HEK293 (cell line): Measurements from ENCODE around the gene NTN4.

Experiments used
- CTCF ChIA-PET: fragments of 350-600 bp; formaldehyde crosslinking; extraction: SDS; loops from one replicate; lab custom pipeline; 2021; ENCODE audit warnings: antibody characterized with exemption; lab: Yijun Ruan, JAX
- POLR2A ChIA-PET: fragments of 300-600 bp; formaldehyde crosslinking; extraction: SDS; loops from one replicate; lab custom pipeline; 2020; ENCODE audit warnings: antibody characterized with exemption, inconsistent platforms; lab: Yijun Ruan, JAX
- H3K27ac ChIP-seq: fragments of 200-500 bp; sonication (Bioruptor generic); 2 replicates; pipeline ENCODE4 v1.5.1; 2014; ENCODE audit warnings: low read depth, low read length, control low read depth, inconsistent platforms; ENCODE audit errors: extremely low read depth
- H3K36me3 ChIP-seq, 2 experiments: fragments of 200-500 bp in 1 of 2; sonication (Bioruptor generic) in 1 of 2; 1 replicate in 1 of 2; 2 replicates in 1 of 2; pipeline ENCODE4 v1.5.1; 2014 to 2017; ENCODE audit warnings: inconsistent platforms in 2 of 2, low read length in 2 of 2; ENCODE audit not compliant: control insufficient read depth in 2 of 2, insufficient read depth in 1 of 2
- H3K4me1 ChIP-seq: fragments of 200-500 bp; sonication (Bioruptor generic); 2 replicates; pipeline ENCODE4 v1.5.1; 2014; ENCODE audit warnings: mild to moderate bottlenecking, low read length, inconsistent platforms; ENCODE audit not compliant: control insufficient read depth, insufficient read depth
- H3K4me3 ChIP-seq: 2 replicates; pipeline ENCODE4 v1.5.1; 2011; ENCODE audit warnings: low read depth, mild to moderate bottlenecking, control low read depth, low read length, moderate library complexity
- H3K9me3 ChIP-seq: fragments of 200-500 bp; sonication (Bioruptor generic); 2 replicates; pipeline ENCODE4 v1.5.1; 2014; ENCODE audit warnings: low read depth, low read length, inconsistent platforms; ENCODE audit not compliant: control insufficient read depth, insufficient read depth
- EGR2 ChIP-seq: fragments of 450-650 bp; formaldehyde crosslinking; IDR thresholded peaks from 2 replicates; pipeline ENCODE4 v1.5.1; 2016; ENCODE audit warnings: low read depth, missing biosample characterization, missing genetic modification characterization
- GLI2 ChIP-seq: fragments of 450-650 bp; formaldehyde crosslinking; IDR thresholded peaks from 2 replicates; pipeline ENCODE4; 2017; ENCODE audit warnings: missing biosample characterization, missing genetic modification characterization, low read depth, borderline replicate concordance
- GLIS1 ChIP-seq: fragments of 450-650 bp; formaldehyde crosslinking; IDR thresholded peaks from 2 replicates; pipeline ENCODE4 v1.5.1; 2016; ENCODE audit warnings: missing biosample characterization, missing genetic modification characterization
- HOXA7 ChIP-seq: sonication (generic); formaldehyde crosslinking; IDR thresholded peaks from 2 replicates; pipeline ENCODE4 v1.8.1; 2022; ENCODE audit warnings: missing genetic modification reagents, borderline replicate concordance
- KLF8 ChIP-seq: fragments of 450-650 bp; formaldehyde crosslinking; IDR thresholded peaks from 2 replicates; pipeline ENCODE4 v1.5.1; 2016; ENCODE audit warnings: missing biosample characterization, missing genetic modification characterization
- KLF9 ChIP-seq: fragments of 450-650 bp; formaldehyde crosslinking; IDR thresholded peaks from 2 replicates; pipeline ENCODE4 v1.5.1; 2016; ENCODE audit warnings: missing biosample characterization, missing genetic modification characterization, low read depth
- OSR2 ChIP-seq: fragments of 450-650 bp; formaldehyde crosslinking; IDR thresholded peaks from 2 replicates; pipeline ENCODE4 v1.5.1; 2016; ENCODE audit warnings: missing biosample characterization, missing genetic modification characterization
- PRDM1 ChIP-seq: fragments of 450-650 bp; formaldehyde crosslinking; IDR thresholded peaks from 2 replicates; pipeline ENCODE4; 2016; ENCODE audit warnings: missing biosample characterization, missing genetic modification characterization
- SALL2 ChIP-seq: fragments of 450-650 bp; formaldehyde crosslinking; IDR thresholded peaks from 2 replicates; pipeline ENCODE4 v1.5.0; 2017; ENCODE audit warnings: missing biosample characterization, mild to moderate bottlenecking, missing genetic modification characterization, borderline replicate concordance
- SP2 ChIP-seq: fragments of 450-650 bp; formaldehyde crosslinking; IDR thresholded peaks from 2 replicates; pipeline ENCODE4 v1.5.1; 2016; ENCODE audit warnings: missing biosample characterization, missing genetic modification characterization
- ZFHX2 ChIP-seq: fragments of 450-650 bp; formaldehyde crosslinking; conservative IDR thresholded peaks from 2 replicates; pipeline ENCODE4 v1.5.1; 2016; ENCODE audit warnings: missing biosample characterization, missing genetic modification characterization
- ZNF132 ChIP-seq: fragments of 450-650 bp; formaldehyde crosslinking; IDR thresholded peaks from 2 replicates; pipeline ENCODE4 v1.5.1; 2017; ENCODE audit warnings: missing biosample characterization, missing genetic modification characterization, borderline replicate concordance
- ZNF169 ChIP-seq: fragments of 450-650 bp; formaldehyde crosslinking; IDR thresholded peaks from 2 replicates; pipeline ENCODE4 v1.5.1; 2016; ENCODE audit warnings: missing biosample characterization, missing genetic modification characterization
- ZNF19 ChIP-seq: fragments of 450-650 bp; formaldehyde crosslinking; IDR thresholded peaks from 2 replicates; pipeline ENCODE4; 2016; ENCODE audit warnings: missing biosample characterization, missing genetic modification characterization, low read depth
- ZNF24 ChIP-seq: fragments of 450-650 bp; formaldehyde crosslinking; IDR thresholded peaks from 2 replicates; pipeline ENCODE4 v1.5.1; 2016; ENCODE audit warnings: missing biosample characterization, missing genetic modification characterization
- ZNF266 ChIP-seq: fragments of 450-650 bp; formaldehyde crosslinking; IDR thresholded peaks from 2 replicates; pipeline ENCODE4 v1.5.1; 2016; ENCODE audit warnings: missing biosample characterization, missing genetic modification characterization, low read depth
- ZNF394 ChIP-seq: fragments of 450-650 bp; formaldehyde crosslinking; IDR thresholded peaks from 2 replicates; pipeline ENCODE4 v1.5.1; 2016; ENCODE audit warnings: missing biosample characterization, missing genetic modification characterization, mild to moderate bottlenecking, moderate library complexity, borderline replicate concordance
- ZNF426 ChIP-seq: fragments of 450-650 bp; formaldehyde crosslinking; IDR thresholded peaks from 2 replicates; pipeline ENCODE4 v1.5.1; 2017; ENCODE audit warnings: missing biosample characterization, missing genetic modification characterization, mild to moderate bottlenecking, inconsistent platforms, moderate library complexity
- ZNF510 ChIP-seq: fragments of 450-650 bp; formaldehyde crosslinking; IDR thresholded peaks from 2 replicates; pipeline ENCODE4 v1.5.1; 2018; ENCODE audit warnings: mild to moderate bottlenecking, missing genetic modification characterization, missing biosample characterization; ENCODE audit not compliant: insufficient replicate concordance
- ZNF558 ChIP-seq: fragments of 450-650 bp; formaldehyde crosslinking; IDR thresholded peaks from 2 replicates; pipeline ENCODE4 v1.5.1; 2016; ENCODE audit warnings: missing biosample characterization, missing genetic modification characterization
- ZNF560 ChIP-seq: fragments of 450-650 bp; formaldehyde crosslinking; IDR thresholded peaks from 2 replicates; pipeline ENCODE4 v1.5.1; 2017; ENCODE audit warnings: missing biosample characterization, missing genetic modification characterization, borderline replicate concordance
- ZNF596 ChIP-seq: fragments of 450-650 bp; IDR thresholded peaks from 2 replicates; pipeline ENCODE4 v1.5.0; 2018; ENCODE audit warnings: missing biosample characterization, mild to moderate bottlenecking, missing genetic modification characterization, moderate library complexity
- ZNF664 ChIP-seq: fragments of 450-650 bp; formaldehyde crosslinking; IDR thresholded peaks from 2 replicates; pipeline ENCODE4 v1.5.1; 2016; ENCODE audit warnings: missing biosample characterization, missing genetic modification characterization
- ZSCAN23 ChIP-seq: fragments of 450-650 bp; formaldehyde crosslinking; IDR thresholded peaks from 2 replicates; pipeline ENCODE4 v1.5.1; 2016; ENCODE audit warnings: missing biosample characterization, missing genetic modification characterization
- TF ChIP-seq, protein P1 (sequence below): fragments of 450-650 bp; formaldehyde crosslinking; IDR thresholded peaks from 2 replicates; pipeline ENCODE4 v1.5.1; 2016; ENCODE audit warnings: missing biosample characterization, missing genetic modification characterization
- TF ChIP-seq, protein P2 (sequence below): sonication (generic); formaldehyde crosslinking; IDR thresholded peaks from 2 replicates; pipeline ENCODE4 v1.8.1; 2022; ENCODE audit warnings: mild to moderate bottlenecking, moderate library complexity, missing genetic modification reagents
- TF ChIP-seq, protein P3 (sequence below): fragments of 450-650 bp; formaldehyde crosslinking; IDR thresholded peaks from 2 replicates; pipeline ENCODE4 v1.5.1; 2016; ENCODE audit warnings: missing biosample characterization, missing genetic modification characterization, low read depth
- TF ChIP-seq, protein P4 (sequence below): fragments of 450-650 bp; formaldehyde crosslinking; IDR thresholded peaks from 2 replicates; pipeline ENCODE4 v1.5.1; 2016; ENCODE audit warnings: missing biosample characterization, missing genetic modification characterization

NTN4 gene

DNA sequence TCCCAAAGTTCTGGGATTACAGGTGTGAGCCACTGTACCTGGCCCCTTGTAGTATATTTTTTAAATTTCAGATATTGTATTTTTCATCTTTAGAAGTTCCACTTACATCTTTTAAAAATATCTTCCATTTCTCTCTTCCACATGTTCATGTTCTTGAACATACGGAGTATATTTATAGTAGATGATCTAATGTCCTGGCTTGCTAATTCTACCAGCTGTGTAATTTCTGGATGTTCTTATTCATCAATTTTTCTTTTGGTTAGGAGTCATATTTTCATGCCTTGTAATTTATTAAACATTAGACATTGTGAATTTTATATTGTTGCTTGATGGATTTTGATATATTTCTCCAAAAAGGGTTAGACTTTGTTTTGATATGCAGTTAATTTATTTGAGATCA lies 30.8 kb downstream of the NTN4 start:
- POLR2A ChIA-PET, result no interaction called here
- H3K36me3 ChIP-seq, result no peaks in the 10 kb centered on the region
- TF ChIP-seq GLIS1, result no peak
- H3K4me3 ChIP-seq, result no peak overlapping the region
- H3K27ac ChIP-seq, result no peak overlapping the region
- 0 out of 2 replicates have a peak, but pooled peaks cover 3% of the 10 kb centered on the region for H3K4me1 ChIP-seq
- CTCF ChIA-PET, result interaction anchor here (0.6 kb wide), 2 partner anchors 20 to 32 kb away, joined by 3 to 4 read pairs; no protein-coding TSS in a partner anchor
- no peaks in the 10 kb centered on the region; the same call in 1 of the 2 replicates for H3K9me3 ChIP-seq

DNA sequence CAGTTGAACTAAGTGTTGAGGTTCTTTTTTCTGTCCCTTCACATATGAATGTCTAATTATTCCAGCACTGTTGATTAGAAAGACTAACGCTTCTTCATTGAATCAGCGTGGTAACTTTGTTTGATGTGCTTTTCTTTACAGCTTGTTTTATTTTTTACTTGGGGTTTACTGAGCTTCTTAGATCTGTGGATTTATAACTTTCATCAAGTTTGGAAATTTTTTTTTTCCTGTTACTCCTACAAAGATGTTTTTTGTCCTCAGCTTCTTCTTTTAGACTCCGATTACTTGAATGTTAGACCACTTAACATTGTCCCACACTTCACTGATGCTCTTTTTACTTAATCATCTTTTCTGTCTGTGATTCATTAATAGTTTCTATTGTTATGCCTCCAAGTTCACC lies 31.5 kb downstream of the NTN4 start:
- H3K4me1 ChIP-seq, result 0 out of 2 replicates have a peak, but pooled peaks cover 3% of the 10 kb centered on the region
- H3K36me3 ChIP-seq, result no peaks in the 10 kb centered on the region
- no peak overlapping the region for H3K27ac ChIP-seq
- no peak overlapping the region for H3K4me3 ChIP-seq
- H3K9me3 ChIP-seq, result no peaks in the 10 kb centered on the region; the same call in 1 of the 2 replicates
- POLR2A ChIA-PET, result no interaction called here
- CTCF ChIA-PET, result interaction anchor here (0.6 kb wide), 2 partner anchors 10 to 31 kb away, joined by 3 to 4 read pairs; no protein-coding TSS in a partner anchor
- no peak for TF ChIP-seq ZSCAN23 (tag by site-specific recombination)
- no peak for TF ChIP-seq ZNF510 (tag by site-specific recombination)
- no peak for TF ChIP-seq SALL2 (tag by site-specific recombination)
- TF ChIP-seq ZNF558, result peak; percentile 99
- TF ChIP-seq, all 188 proteins: peak for 1

DNA sequence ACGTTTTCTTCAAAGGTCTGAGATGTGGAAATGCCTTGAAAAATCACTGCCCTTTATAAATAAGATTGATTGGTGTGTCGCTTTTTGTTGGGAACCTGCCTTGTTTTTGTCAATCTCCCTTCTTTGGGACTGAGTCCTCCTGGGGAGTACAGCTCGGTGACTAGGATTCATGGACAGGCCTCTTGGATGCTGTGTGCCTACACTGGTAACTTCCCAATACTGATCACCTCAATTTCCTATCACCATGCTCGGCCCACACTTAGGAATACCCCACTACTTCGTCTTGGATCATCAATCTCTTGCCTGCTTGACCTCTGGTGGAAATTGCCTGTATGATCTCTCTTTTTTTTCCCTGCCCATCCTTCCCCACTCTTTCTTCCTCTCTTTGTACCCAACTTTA lies 34.2 kb downstream of the NTN4 start:
- CTCF ChIA-PET, result no interaction called here

DNA sequence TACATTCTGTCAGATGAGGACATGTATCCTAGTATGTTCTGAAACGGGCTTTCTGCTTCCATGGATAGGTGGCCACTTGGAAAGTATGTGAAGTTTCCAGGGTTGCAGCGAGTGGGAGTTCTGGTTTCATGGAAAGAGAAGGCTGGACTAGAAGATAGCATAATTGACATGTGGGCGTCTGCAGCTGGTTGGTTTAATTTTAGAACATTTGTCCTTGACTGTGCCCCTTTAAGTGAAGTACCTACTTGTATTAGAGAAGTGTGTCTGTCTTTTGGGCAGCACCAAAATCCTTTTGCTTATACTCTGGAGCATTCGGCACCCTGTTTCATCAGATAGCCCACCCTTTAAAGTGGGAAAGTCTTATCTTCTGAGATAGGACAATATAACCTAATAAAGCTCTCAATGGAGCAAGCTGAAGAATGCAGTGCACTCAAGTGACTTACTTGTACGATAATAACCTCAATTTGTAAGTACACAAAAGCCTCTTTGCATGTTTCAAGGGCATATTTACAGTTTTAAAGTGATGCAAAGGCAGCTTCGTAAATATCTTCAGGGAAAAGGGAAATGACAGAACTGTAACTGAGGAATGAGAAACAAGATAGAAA lies 35.2 kb downstream of the NTN4 start:
- CTCF ChIA-PET, result no interaction called here
- peak; percentile 72 for TF ChIP-seq EGR2 (tag by site-specific recombination)
- TF ChIP-seq ZNF266 (tag by site-specific recombination), result no peak
- no peak for TF ChIP-seq PRDM1 (tag by site-specific recombination)
- TF ChIP-seq, protein P1, sequence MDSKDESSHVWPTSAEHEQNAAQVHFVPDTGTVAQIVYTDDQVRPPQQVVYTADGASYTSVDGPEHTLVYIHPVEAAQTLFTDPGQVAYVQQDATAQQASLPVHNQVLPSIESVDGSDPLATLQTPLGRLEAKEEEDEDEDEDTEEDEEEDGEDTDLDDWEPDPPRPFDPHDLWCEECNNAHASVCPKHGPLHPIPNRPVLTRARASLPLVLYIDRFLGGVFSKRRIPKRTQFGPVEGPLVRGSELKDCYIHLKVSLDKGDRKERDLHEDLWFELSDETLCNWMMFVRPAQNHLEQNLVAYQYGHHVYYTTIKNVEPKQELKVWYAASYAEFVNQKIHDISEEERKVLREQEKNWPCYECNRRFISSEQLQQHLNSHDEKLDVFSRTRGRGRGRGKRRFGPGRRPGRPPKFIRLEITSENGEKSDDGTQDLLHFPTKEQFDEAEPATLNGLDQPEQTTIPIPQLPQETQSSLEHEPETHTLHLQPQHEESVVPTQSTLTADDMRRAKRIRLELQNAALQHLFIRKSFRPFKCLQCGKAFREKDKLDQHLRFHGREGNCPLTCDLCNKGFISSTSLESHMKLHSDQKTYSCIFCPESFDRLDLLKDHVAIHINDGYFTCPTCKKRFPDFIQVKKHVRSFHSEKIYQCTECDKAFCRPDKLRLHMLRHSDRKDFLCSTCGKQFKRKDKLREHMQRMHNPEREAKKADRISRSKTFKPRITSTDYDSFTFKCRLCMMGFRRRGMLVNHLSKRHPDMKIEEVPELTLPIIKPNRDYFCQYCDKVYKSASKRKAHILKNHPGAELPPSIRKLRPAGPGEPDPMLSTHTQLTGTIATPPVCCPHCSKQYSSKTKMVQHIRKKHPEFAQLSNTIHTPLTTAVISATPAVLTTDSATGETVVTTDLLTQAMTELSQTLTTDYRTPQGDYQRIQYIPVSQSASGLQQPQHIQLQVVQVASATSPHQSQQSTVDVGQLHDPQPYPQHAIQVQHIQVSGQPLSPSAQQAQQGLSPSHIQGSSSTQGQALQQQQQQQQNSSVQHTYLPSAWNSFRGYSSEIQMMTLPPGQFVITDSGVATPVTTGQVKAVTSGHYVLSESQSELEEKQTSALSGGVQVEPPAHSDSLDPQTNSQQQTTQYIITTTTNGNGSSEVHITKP (tag by site-specific recombination), result peak; percentile 47; the same call in 1 of the 2 replicates
- TF ChIP-seq, protein P2, sequence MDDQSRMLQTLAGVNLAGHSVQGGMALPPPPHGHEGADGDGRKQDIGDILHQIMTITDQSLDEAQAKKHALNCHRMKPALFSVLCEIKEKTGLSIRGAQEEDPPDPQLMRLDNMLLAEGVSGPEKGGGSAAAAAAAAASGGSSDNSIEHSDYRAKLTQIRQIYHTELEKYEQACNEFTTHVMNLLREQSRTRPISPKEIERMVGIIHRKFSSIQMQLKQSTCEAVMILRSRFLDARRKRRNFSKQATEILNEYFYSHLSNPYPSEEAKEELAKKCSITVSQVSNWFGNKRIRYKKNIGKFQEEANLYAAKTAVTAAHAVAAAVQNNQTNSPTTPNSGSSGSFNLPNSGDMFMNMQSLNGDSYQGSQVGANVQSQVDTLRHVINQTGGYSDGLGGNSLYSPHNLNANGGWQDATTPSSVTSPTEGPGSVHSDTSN, result no peak
- TF ChIP-seq ZNF19 (tag by site-specific recombination), result no peak
- no peak for TF ChIP-seq GLIS1
- peak; percentile 88 for TF ChIP-seq ZFHX2 (tag by site-specific recombination)

More for the DNA sequence above, 34.2 kb downstream of the NTN4 start:
- Histone ChIP-seq H3K9me3 (no peaks in the 10 kb centered on the region; the same call in 1 of the 2 replicates), H3K27ac (no peak overlapping the region), H3K4me1 (0 out of 2 replicates have a peak, but pooled peaks cover 3% of the 10 kb centered on the region), H3K4me3 (no peak overlapping the region), H3K36me3 (no peaks in the 10 kb centered on the region)
- TF ChIP-seq GLI2 (tag by site-specific recombination) (no peak), KLF9 (tag by site-specific recombination) (no peak), OSR2 (tag by site-specific recombination) (no peak), ZNF426 (tag by site-specific recombination) (no peak), ZNF169 (tag by site-specific recombination) (no peak), ZNF560 (tag by site-specific recombination) (no peak), ZNF132 (tag by site-specific recombination) (no peak), KLF8 (tag by site-specific recombination) (no peak), ZNF24 (tag by site-specific recombination) (no peak), SP2 (tag by site-specific recombination) (no peak), ZNF664 (tag by site-specific recombination) (no peak), ZNF596 (tag by site-specific recombination) (no peak), ZNF394 (tag by site-specific recombination) (no peak), HOXA7 (CRISPR knock-in tag) (no peak), PRDM1 (tag by site-specific recombination) (no peak)
- TF ChIP-seq, protein P3, sequence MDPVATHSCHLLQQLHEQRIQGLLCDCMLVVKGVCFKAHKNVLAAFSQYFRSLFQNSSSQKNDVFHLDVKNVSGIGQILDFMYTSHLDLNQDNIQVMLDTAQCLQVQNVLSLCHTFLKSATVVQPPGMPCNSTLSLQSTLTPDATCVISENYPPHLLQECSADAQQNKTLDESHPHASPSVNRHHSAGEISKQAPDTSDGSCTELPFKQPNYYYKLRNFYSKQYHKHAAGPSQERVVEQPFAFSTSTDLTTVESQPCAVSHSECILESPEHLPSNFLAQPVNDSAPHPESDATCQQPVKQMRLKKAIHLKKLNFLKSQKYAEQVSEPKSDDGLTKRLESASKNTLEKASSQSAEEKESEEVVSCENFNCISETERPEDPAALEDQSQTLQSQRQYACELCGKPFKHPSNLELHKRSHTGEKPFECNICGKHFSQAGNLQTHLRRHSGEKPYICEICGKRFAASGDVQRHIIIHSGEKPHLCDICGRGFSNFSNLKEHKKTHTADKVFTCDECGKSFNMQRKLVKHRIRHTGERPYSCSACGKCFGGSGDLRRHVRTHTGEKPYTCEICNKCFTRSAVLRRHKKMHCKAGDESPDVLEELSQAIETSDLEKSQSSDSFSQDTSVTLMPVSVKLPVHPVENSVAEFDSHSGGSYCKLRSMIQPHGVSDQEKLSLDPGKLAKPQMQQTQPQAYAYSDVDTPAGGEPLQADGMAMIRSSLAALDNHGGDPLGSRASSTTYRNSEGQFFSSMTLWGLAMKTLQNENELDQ (tag by site-specific recombination), result no peak
- TF ChIP-seq, protein P4, sequence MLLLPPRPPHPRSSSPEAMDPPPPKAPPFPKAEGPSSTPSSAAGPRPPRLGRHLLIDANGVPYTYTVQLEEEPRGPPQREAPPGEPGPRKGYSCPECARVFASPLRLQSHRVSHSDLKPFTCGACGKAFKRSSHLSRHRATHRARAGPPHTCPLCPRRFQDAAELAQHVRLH (tag by site-specific recombination), result no peak
- TF ChIP-seq, all 188 proteins: peak for 0
- POLR2A ChIA-PET, result no interaction called here

More for the DNA sequence above, 35.2 kb downstream of the NTN4 start:
- Histone ChIP-seq H3K27ac (no peak overlapping the region), H3K4me3 (no peak overlapping the region), H3K4me1 (0 out of 2 replicates have a peak, but pooled peaks cover 3% of the 10 kb centered on the region), H3K36me3 (no peaks in the 10 kb centered on the region), H3K9me3 (no peaks in the 10 kb centered on the region; the same call in 1 of the 2 replicates)
- POLR2A ChIA-PET, result no interaction called here
